Adrenal gland (tissue), 5 donors: ENCODE data around the gene RNF144B.

Experiments used
- POLR2A ChIP-seq, 2 donors: fragments of 450-650 bp; IDR thresholded peaks; one replicate each; pipeline ENCODE4 v1.6.1; 2017; ENCODE audit warnings: antibody characterized with exemption in 2 of 2, mild to moderate bottlenecking in 2 of 2, moderate library complexity in 1 of 2
- TF ChIP-seq, protein P1 (sequence below), 6 experiments: fragments of 450-650 bp in 4 of 6; fragments of 200-600 bp in 2 of 6; sonication (generic) in 1 of 6; IDR thresholded peaks; 1 replicate in 5 of 6; 2 replicates in 1 of 6; pipeline versions ENCODE4 v1.5.1 to v1.8.0; 2016 to 2021; ENCODE audit warnings: antibody characterized with exemption in 6 of 6, mild to moderate bottlenecking in 2 of 6, moderate library complexity in 1 of 6
- donor health status: DM: no; HTN: no; CAD: no.

DNA sequence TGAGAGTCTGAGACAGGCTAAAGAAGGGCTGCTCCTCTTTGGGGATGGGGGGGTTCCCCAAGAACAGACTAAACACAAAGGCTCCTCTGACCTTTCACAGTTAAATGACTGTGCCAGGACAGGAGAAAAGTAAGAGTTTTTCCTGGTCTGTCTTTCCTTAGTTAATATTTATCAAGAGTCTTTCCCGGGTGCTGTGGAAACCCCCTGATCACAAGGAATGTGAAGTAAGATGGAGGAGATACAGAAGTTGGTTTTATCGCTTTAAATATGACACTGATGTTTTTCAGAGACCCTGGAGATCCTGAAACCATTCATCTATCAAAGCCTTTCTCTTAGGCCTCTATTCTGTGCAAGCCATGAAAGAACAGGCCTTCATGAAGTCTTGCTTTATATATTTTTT, 105.8 kb downstream of the RNF144B start:
- TF ChIP-seq, protein P1, sequence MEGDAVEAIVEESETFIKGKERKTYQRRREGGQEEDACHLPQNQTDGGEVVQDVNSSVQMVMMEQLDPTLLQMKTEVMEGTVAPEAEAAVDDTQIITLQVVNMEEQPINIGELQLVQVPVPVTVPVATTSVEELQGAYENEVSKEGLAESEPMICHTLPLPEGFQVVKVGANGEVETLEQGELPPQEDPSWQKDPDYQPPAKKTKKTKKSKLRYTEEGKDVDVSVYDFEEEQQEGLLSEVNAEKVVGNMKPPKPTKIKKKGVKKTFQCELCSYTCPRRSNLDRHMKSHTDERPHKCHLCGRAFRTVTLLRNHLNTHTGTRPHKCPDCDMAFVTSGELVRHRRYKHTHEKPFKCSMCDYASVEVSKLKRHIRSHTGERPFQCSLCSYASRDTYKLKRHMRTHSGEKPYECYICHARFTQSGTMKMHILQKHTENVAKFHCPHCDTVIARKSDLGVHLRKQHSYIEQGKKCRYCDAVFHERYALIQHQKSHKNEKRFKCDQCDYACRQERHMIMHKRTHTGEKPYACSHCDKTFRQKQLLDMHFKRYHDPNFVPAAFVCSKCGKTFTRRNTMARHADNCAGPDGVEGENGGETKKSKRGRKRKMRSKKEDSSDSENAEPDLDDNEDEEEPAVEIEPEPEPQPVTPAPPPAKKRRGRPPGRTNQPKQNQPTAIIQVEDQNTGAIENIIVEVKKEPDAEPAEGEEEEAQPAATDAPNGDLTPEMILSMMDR (IDR thresholded peaks at IDR 0.05) = no peak
- no peak for TF ChIP-seq POLR2A (IDR thresholded peaks at IDR 0.05)
